ENCODE results near the gene NPAS3. TPM values are rescaled to one million over a fixed set of nuclear protein-coding genes. Genes with fewer than 3 reads are reported as not detected.

NPAS3 gene
- total RNA-seq, 1 donor from 2014 or later = not detected

- peaks cover 15% of the 10 kb centered on the region for H3K4me1 ChIP-seq
- Mint-ChIP-seq H3K27me3 (ENCODE audit: insufficient read depth, low read depth) (no peaks in the 10 kb centered on the region), H3K27ac (no peak overlapping the region), H3K4me3 (no peak overlapping the region), H3K4me1 (peaks cover 23% of the 10 kb centered on the region), H3K36me3 (peaks cover 6% of the 10 kb centered on the region), H3K9me3 (peaks cover 2% of the 10 kb centered on the region)
- TF ChIP-seq, protein P1, sequence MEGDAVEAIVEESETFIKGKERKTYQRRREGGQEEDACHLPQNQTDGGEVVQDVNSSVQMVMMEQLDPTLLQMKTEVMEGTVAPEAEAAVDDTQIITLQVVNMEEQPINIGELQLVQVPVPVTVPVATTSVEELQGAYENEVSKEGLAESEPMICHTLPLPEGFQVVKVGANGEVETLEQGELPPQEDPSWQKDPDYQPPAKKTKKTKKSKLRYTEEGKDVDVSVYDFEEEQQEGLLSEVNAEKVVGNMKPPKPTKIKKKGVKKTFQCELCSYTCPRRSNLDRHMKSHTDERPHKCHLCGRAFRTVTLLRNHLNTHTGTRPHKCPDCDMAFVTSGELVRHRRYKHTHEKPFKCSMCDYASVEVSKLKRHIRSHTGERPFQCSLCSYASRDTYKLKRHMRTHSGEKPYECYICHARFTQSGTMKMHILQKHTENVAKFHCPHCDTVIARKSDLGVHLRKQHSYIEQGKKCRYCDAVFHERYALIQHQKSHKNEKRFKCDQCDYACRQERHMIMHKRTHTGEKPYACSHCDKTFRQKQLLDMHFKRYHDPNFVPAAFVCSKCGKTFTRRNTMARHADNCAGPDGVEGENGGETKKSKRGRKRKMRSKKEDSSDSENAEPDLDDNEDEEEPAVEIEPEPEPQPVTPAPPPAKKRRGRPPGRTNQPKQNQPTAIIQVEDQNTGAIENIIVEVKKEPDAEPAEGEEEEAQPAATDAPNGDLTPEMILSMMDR (IDR thresholded peaks at IDR 0.05) = no peak
- no peak for TF ChIP-seq EZH2phosphoT487 (IDR thresholded peaks at IDR 0.05)
- no peak for TF ChIP-seq EZH2 (IDR thresholded peaks at IDR 0.05)
- no peak overlapping the region for H3K4me2 ChIP-seq
- no peaks in the 10 kb centered on the region for H3F3A ChIP-seq (ENCODE audit: low read depth)
- H3K27me3 ChIP-seq = no peaks in the 10 kb centered on the region
- no peaks in the 10 kb centered on the region for H3K9me3 ChIP-seq (ENCODE audit: low read depth)
- H3K79me2 ChIP-seq (ENCODE audit: low read depth) = no peaks in the 10 kb centered on the region
- H2AFZ ChIP-seq (replicated peaks) = no peak overlapping the region
- H3K9ac ChIP-seq = no peak overlapping the region
- no peaks in the 10 kb centered on the region for H3K36me3 ChIP-seq
- H4K20me1 ChIP-seq (ENCODE audit: low read depth) = no peaks in the 10 kb centered on the region
- H3K4me3 ChIP-seq = no peak overlapping the region
- H3K27ac ChIP-seq = no peak overlapping the region
- no peak for DNase-seq (ENCODE audit: low spot score)
These were observed 773.1 kb downstream of the NPAS3 start for GRCh38 chr14:33711811-33712216.

GRCh38 chr14:33714527-33715226 lies 776.0 kb downstream of the NPAS3 start:
- no peaks in the 10 kb centered on the region for H3K36me3 ChIP-seq
- H3K36me3 Mint-ChIP-seq = peaks cover 8% of the 10 kb centered on the region
- no peaks in the 10 kb centered on the region for H3K9me3 ChIP-seq (ENCODE audit: low read depth)
- peaks cover 12% of the 10 kb centered on the region for H3K4me1 Mint-ChIP-seq
- H2AFZ ChIP-seq (replicated peaks) = no peak overlapping the region
- H3K4me3 ChIP-seq = no peak overlapping the region
- H3F3A ChIP-seq (ENCODE audit: low read depth) = no peaks in the 10 kb centered on the region
- no peak overlapping the region for H3K9ac ChIP-seq
- H3K4me3 Mint-ChIP-seq = no peak overlapping the region
- no peak for DNase-seq (ENCODE audit: low spot score)
- no peaks in the 10 kb centered on the region for H3K27me3 Mint-ChIP-seq (ENCODE audit: insufficient read depth, low read depth)
- H3K4me1 ChIP-seq = peaks cover 4% of the 10 kb centered on the region
- TF ChIP-seq EZH2phosphoT487 (IDR thresholded peaks at IDR 0.05) (no peak), EZH2 (IDR thresholded peaks at IDR 0.05) (no peak)
- TF ChIP-seq, protein P1 (IDR thresholded peaks at IDR 0.05) = no peak
- no peak overlapping the region for H3K27ac Mint-ChIP-seq
- H3K79me2 ChIP-seq (ENCODE audit: low read depth) = no peaks in the 10 kb centered on the region
- H3K27me3 ChIP-seq = no peaks in the 10 kb centered on the region
- peaks cover 2% of the 10 kb centered on the region for H3K9me3 Mint-ChIP-seq
- H3K4me2 ChIP-seq = no peak overlapping the region
- H3K27ac ChIP-seq = no peak overlapping the region
- no peaks in the 10 kb centered on the region for H4K20me1 ChIP-seq (ENCODE audit: low read depth)

GRCh38 chr14:33715227-33715528 lies 776.5 kb downstream of the NPAS3 start:
- no peak overlapping the region for H2AFZ ChIP-seq (replicated peaks)
- no peaks in the 10 kb centered on the region for H3F3A ChIP-seq (ENCODE audit: low read depth)

More at GRCh38 chr14:33715227-33715528, 776.5 kb downstream of the NPAS3 start:
- Mint-ChIP-seq H3K27ac (no peak overlapping the region), H3K4me1 (peaks cover 11% of the 10 kb centered on the region), H3K9me3 (peaks cover 2% of the 10 kb centered on the region), H3K36me3 (peaks cover 8% of the 10 kb centered on the region), H3K4me3 (no peak overlapping the region), H3K27me3 (ENCODE audit: insufficient read depth, low read depth) (no peaks in the 10 kb centered on the region)
- H3K4me1 ChIP-seq = peaks cover 9% of the 10 kb centered on the region
- no peak overlapping the region for H3K27ac ChIP-seq
- no peaks in the 10 kb centered on the region for H3K9me3 ChIP-seq (ENCODE audit: low read depth)
- H3K4me3 ChIP-seq = no peak overlapping the region
- TF ChIP-seq, protein P1 (IDR thresholded peaks at IDR 0.05) = no peak
- TF ChIP-seq EZH2 (IDR thresholded peaks at IDR 0.05) (no peak), EZH2phosphoT487 (IDR thresholded peaks at IDR 0.05) (no peak)
- no peak overlapping the region for H3K4me2 ChIP-seq
- no peak overlapping the region for H3K9ac ChIP-seq
- H4K20me1 ChIP-seq (ENCODE audit: low read depth) = no peaks in the 10 kb centered on the region
- H3K79me2 ChIP-seq (ENCODE audit: low read depth) = no peaks in the 10 kb centered on the region
- DNase-seq (ENCODE audit: low spot score) = no peak
- H3K36me3 ChIP-seq = no peaks in the 10 kb centered on the region
- no peaks in the 10 kb centered on the region for H3K27me3 ChIP-seq
